Upper lobe of left lung (tissue), 6 donors: Measurements from ENCODE around the gene SLC16A1. TPM values are rescaled to one million over a fixed set of nuclear protein-coding genes. Genes with fewer than 3 reads are reported as not detected.

ENCODE experiments used
- ATAC-seq, 2 donors: fragments of 200-7000 bp; cut with Tn5 transposase; one replicate each; pipeline ENCODE4 v1.9.1; 2022; ENCODE audit warnings: mild to moderate bottlenecking in 2 of 2, moderate library complexity in 2 of 2; ENCODE audit not compliant: low FRiP score in 2 of 2
- DNase-seq, 2 donors: peaks; one replicate each; pipeline ENCODE4 v3.0.0-alpha.2; 2019 to 2020
- H3K27ac ChIP-seq, 4 donors: fragments of 200-600 bp; sonication (generic); one replicate each; pipeline ENCODE4 v1.5.1; 2016 to 2019
- H3K27me3 ChIP-seq, 4 donors: fragments of 200-600 bp; sonication (generic); one replicate each; pipeline ENCODE4 v1.5.1; 2017 to 2019
- H3K36me3 ChIP-seq, 4 donors: fragments of 200-600 bp; sonication (generic); one replicate each; pipeline ENCODE4 v1.5.1; 2016 to 2019
- H3K4me1 ChIP-seq, 4 donors: fragments of 200-600 bp; sonication (generic); one replicate each; pipeline ENCODE4 v1.5.1; 2018 to 2019
- H3K4me3 ChIP-seq, 4 donors: fragments of 200-600 bp; sonication (generic); one replicate each; pipeline ENCODE4 v1.5.1; 2017 to 2019; ENCODE audit warnings: mild to moderate bottlenecking in 2 of 4, moderate library complexity in 1 of 4
- H3K9me3 ChIP-seq, 4 donors: fragments of 200-600 bp; sonication (generic); one replicate each; pipeline ENCODE4 v1.5.1; 2018 to 2019
- CTCF ChIP-seq, 6 experiments: fragments of 450-650 bp in 4 of 6; fragments of 200-600 bp in 2 of 6; sonication (generic) in 2 of 6; IDR thresholded peaks; one replicate each; pipeline ENCODE4 v1.5.1; 2016 to 2019; ENCODE audit warnings: antibody characterized with exemption in 6 of 6
- EP300 ChIP-seq, 4 donors: sonication (generic); formaldehyde crosslinking; IDR thresholded peaks; one replicate each; pipeline ENCODE4 v1.5.1; 2017; ENCODE audit warnings: antibody characterized with exemption in 4 of 4, control low read depth in 2 of 4
- POLR2A ChIP-seq, 4 donors: fragments of 450-650 bp; IDR thresholded peaks; one replicate each; pipeline ENCODE4 v1.5.1; 2016 to 2017; ENCODE audit warnings: antibody characterized with exemption in 4 of 4, mild to moderate bottlenecking in 2 of 4
- POLR2AphosphoS5 ChIP-seq, 2 donors: sonication (generic); formaldehyde crosslinking; IDR thresholded peaks; one replicate each; pipeline ENCODE4 v1.5.1; 2017; ENCODE audit warnings: antibody characterized with exemption in 2 of 2
- WGBS, 2 donors: methylation state at CpG; one replicate each; pipeline ENCODE4 v1.1.5; 2017 to 2018; 5-methylcytosine and 5-hydroxymethylcytosine counted together
- total RNA-seq, 6 donors: library from RNA; depleted of rRNA in 4 of 6; stranded (reverse); fragments of >200 nt in 4 of 6; gene quantifications; one replicate each; pipeline versions ENCODE4 v1.1.0 to v1.2.1, GENCODE V29; 2016 to 2021
- donor health status: DM: no; HTN: no; CAD: no; lungs with moderate emphysema.
- donor health status: DM: no; HTN: yes; CAD: no; lungs with severe emphysema.

SLC16A1 gene
- total RNA-seq, 6 donors from 2014 or later: 1.4 to 13.3 (median 5.9) TPM

GRCh38 chr1:112879834-112880233, 76.2 kb downstream of the SLC16A1 start:
- no peak for TF ChIP-seq CTCF (IDR thresholded peaks at IDR 0.05)
- TF ChIP-seq POLR2A (IDR thresholded peaks at IDR 0.05): no peak
- TF ChIP-seq POLR2AphosphoS5 (IDR thresholded peaks at IDR 0.05): no peak
- TF ChIP-seq EP300 (IDR thresholded peaks at IDR 0.05): no peak
- Histone ChIP-seq H3K36me3 (no peaks in the 10 kb centered on the region), H3K4me1 (no peaks in the 10 kb centered on the region), H3K27ac (no peak overlapping the region), H3K27me3 (no peaks in the 10 kb centered on the region), H3K9me3 (no peaks in the 10 kb centered on the region), H3K4me3 (no peak overlapping the region)
- no peak for DNase-seq
- ATAC-seq: no peak
- 73 to 80% methylated on average over 3 of the region's 3 CpGs for WGBS, 2 donors

GRCh38 chr1:112878321-112878720, 77.7 kb downstream of the SLC16A1 start:
- WGBS, 2 donors: 58 to 80% methylated on average over 8 to 9 of the region's 9 CpGs
- no peaks in the 10 kb centered on the region for H3K4me1 ChIP-seq
- DNase-seq (no peak), ATAC-seq (no peak)
- no peak for TF ChIP-seq POLR2A (IDR thresholded peaks at IDR 0.05)
- no peak for TF ChIP-seq EP300 (IDR thresholded peaks at IDR 0.05)
- TF ChIP-seq POLR2AphosphoS5 (IDR thresholded peaks at IDR 0.05): no peak
- no peak for TF ChIP-seq CTCF (IDR thresholded peaks at IDR 0.05)
- no peaks in the 10 kb centered on the region for H3K36me3 ChIP-seq
- H3K27me3 ChIP-seq: no peaks in the 10 kb centered on the region
- H3K9me3 ChIP-seq: no peaks in the 10 kb centered on the region
- no peak overlapping the region for H3K4me3 ChIP-seq
- no peak overlapping the region for H3K27ac ChIP-seq

GRCh38 chr1:112877750-112878149, 78.2 kb downstream of the SLC16A1 start:
- WGBS, 2 donors: 60 to 61% methylated on average over 2 of the region's 2 CpGs
- Histone ChIP-seq H3K36me3 (no peaks in the 10 kb centered on the region), H3K27me3 (no peaks in the 10 kb centered on the region), H3K4me1 (no peaks in the 10 kb centered on the region), H3K27ac (no peak overlapping the region), H3K9me3 (no peaks in the 10 kb centered on the region), H3K4me3 (no peak overlapping the region)
- DNase-seq: no peak
- TF ChIP-seq CTCF (IDR thresholded peaks at IDR 0.05) (no peak), POLR2AphosphoS5 (IDR thresholded peaks at IDR 0.05) (no peak), EP300 (IDR thresholded peaks at IDR 0.05) (no peak), POLR2A (IDR thresholded peaks at IDR 0.05) (no peak)
- ATAC-seq: no peak

- no peak for DNase-seq
- no peak overlapping the region for H3K27ac ChIP-seq
- 73 to 93% methylated on average over 2 of the region's 2 CpGs for WGBS, 2 donors
- no peaks in the 10 kb centered on the region for H3K9me3 ChIP-seq
- H3K36me3 ChIP-seq: no peaks in the 10 kb centered on the region
- no peak for TF ChIP-seq POLR2A (IDR thresholded peaks at IDR 0.05)
- TF ChIP-seq CTCF (IDR thresholded peaks at IDR 0.05): no peak
- no peak for TF ChIP-seq POLR2AphosphoS5 (IDR thresholded peaks at IDR 0.05)
- no peak for TF ChIP-seq EP300 (IDR thresholded peaks at IDR 0.05)
- ATAC-seq: no peak
- no peak overlapping the region for H3K4me3 ChIP-seq
- H3K27me3 ChIP-seq: no peaks in the 10 kb centered on the region
- H3K4me1 ChIP-seq: no peaks in the 10 kb centered on the region
Measured at GRCh38 chr1:112876315-112876714, 79.7 kb downstream of the SLC16A1 start.

GRCh38 chr1:112872551-112872962, 83.4 kb downstream of the SLC16A1 start:
- Histone ChIP-seq H3K36me3 (no peaks in the 10 kb centered on the region), H3K4me1 (no peaks in the 10 kb centered on the region), H3K27ac (no peak overlapping the region), H3K9me3 (no peaks in the 10 kb centered on the region), H3K4me3 (no peak overlapping the region), H3K27me3 (no peaks in the 10 kb centered on the region)
- TF ChIP-seq POLR2AphosphoS5 (IDR thresholded peaks at IDR 0.05): no peak
- TF ChIP-seq EP300 (IDR thresholded peaks at IDR 0.05): no peak
- TF ChIP-seq POLR2A (IDR thresholded peaks at IDR 0.05): no peak
- no peak for TF ChIP-seq CTCF (IDR thresholded peaks at IDR 0.05)
- DNase-seq (no peak), ATAC-seq (no peak)
- WGBS, 2 donors: 86% methylated on average over 1 of the region's 1 CpG
